ENCODE measurements around the gene MSRB1.
"Not testable (repeated sequence)": the region's sequence is repeated elsewhere in the genome, so short reads cannot be mapped to it uniquely, and the experiment has no call there.

The MSRB1 gene

DNA sequence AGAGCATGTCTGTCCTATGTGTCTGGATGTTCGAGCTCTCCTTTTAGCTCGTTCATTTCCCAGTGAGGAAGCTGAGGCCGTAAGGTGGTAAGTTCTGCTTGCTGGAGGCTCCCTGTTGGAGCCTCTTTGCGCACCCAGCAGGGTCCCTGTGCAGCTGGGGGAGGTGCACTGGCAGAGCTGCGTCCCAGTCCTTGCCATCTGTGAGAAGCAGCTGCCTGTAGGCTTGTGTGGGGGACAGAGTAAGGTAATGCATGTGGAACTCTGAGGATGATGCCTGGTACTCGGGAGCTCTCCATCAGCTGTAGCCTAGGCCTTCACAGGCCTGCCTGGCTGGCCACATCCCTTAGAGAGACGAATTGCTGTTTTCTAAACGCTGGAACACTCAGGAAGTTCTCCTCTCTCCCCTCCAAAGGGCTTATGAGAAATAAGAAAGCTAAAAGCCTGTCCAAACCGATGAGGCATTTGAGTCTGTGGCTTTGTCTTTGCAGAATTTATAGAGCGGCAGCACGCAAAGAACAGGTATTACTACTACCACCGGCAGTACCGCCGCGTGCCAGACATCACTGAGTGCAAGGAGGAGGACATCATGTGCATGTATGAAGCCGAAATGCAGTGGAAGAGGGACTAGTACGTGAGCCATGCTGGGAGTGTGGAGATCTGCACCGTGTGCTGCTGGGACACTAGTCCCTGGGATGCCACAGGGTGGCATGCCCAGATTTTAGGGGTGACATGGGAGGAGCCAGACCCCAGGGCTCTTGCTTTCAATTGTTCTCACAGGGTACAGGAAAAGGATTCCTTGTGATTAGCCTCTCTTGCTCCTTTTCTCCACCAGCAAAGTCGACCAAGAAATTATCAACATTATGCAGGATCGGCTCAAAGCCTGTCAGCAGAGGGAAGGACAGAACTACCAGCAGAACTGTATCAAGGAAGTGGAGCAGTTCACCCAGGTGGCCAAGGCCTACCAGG lies 17.9 kb upstream of the MSRB1 start:
- no peak for DNase-seq

DNA sequence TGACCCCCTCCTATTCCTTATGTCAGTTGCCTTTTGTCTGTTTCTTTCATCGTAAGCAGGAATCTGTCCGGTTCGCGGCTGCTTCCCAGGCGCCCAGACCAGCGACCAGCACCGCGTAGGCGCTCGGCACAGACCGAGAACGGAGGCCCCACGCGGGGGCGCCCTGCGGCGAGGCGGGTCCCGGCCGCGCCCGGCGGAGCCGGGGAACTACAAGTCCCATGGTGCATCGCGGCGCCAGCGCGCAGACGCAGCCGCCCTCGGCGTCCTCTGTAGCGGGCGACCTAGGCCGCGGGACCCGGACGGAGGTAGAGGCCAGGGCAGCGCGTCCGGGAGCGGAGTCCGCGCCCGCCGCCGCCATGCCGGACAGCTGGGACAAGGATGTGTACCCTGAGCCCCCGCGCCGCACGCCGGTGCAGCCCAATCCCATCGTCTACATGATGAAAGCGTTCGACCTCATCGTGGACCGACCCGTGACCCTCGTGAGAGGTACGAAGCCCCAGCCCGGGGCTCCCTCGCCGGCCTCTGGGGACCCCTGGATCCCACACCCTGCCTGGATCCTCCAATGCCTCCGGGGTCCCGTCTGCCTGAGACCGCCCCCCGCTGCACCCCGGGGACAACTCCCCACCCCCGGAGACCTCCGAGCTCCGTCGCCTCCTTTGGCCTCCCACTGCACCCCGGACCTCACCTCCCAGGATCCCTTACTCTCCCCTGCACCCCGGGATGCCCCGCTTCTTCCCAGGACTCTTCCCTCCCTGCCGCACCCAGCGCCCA lies 16.5 kb upstream of the MSRB1 start, which contains the start of gene NDUFB10:
Gene NDUFB10, plus strand, starts transcription at position 270 of the 771 bp plus-strand sequence. Its CDS starts 87 bp downstream, at position 357.
- DNase-seq = peak; percentile 97

DNA sequence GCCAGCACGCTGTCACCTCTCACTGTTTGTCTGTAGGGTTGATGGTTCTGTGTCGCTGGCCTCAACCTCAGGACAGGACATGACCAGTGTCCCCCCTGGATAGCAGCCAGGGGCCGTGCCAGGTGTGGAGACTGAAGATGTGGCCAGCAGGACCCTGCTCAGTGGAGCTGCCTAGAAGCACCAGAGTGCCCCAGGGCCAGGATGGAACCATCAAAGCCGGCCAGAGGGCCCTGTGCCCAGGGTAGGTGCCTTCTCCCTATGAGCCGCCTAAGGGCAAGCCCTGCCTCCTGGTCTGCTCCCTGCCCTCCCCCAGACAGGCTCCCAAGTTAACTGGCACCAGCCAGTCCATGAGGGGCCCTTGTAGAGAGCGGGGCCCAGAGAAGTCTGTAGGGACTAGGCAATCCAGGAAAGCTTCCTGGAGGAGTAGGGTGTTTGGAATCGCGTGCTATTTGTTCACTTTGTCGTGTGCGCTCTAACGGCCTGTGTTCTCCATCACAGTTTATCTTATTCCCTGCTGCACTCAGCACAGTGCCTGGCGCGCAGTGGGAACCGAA lies 15.8 kb upstream of the MSRB1 start:
- no peak for DNase-seq

DNA sequence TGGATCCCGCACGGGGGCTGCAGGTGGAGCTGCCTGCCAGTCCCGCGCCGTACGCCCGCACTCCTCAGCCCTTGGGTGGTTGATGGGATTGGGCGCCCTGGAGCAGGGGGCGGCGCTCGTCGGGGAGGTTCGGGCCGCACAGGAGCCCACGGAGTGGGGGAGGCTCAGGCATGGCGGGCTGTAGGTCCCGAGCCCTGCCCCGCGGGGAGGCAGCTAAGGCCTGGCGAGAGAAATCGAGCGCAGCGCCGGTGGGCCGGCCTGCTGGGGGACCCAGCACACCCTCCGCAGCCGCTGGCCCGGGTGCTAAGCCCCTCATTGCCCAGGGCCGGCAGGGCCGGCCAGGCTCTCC lies 15.1 kb upstream of the MSRB1 start:
- DNase-seq = not testable (repeated sequence)

DNA sequence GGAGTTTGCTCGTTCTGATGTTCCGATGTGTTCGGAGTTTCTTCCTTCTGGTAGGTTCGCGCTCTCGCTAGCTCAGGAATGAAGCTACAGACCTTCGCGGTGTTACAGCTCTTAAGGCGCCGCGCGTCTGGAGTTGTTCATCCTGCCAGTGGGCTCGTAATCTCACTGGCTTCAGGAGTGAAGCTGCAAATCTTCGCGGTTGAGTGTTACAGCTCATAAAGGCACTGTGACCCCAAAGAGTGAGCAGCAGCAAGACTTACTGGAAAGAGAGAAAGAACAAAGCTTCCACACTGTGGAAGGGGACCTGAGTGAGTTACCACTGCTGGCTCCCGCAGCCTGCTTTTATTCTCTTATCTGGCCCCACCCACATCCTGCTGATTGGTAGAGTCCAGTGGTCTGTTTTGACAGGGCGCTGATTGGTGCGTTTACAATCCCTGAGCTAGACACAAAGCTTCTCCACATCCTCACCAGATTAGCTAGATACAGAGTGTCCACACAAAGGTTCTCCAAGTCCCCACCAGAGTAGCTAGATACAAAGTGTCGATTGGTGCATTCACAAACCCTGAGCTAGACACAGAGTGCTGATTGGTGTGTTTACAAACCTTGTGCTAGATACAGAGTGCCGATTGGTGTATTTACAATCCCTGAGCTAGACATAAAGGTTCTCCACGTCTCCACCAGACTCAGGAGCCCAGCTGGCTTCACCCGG lies 14.6 kb upstream of the MSRB1 start:
- DNase-seq = not testable (repeated sequence)

DNA sequence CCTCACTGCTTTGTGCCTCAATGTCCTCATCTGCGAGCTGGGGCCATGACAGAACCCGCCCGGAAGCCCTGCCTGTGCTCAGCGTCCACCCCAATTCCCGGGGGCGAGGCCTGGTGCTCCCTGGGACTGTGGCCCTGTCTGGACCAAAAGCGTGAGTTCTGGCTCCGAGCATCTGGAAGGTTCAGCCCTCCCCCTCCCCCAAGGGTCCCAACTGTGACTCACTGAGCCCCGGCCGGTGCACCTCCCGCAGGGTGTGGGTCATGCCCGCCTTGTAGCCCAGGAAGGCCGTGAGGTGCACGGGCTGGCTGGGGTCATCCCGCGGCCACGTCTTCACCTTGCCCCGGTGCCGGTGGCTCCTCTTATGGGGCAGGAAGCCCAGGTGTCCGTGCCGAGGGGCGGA lies 10.7 kb upstream of the MSRB1 start:
- no peak for DNase-seq

DNA sequence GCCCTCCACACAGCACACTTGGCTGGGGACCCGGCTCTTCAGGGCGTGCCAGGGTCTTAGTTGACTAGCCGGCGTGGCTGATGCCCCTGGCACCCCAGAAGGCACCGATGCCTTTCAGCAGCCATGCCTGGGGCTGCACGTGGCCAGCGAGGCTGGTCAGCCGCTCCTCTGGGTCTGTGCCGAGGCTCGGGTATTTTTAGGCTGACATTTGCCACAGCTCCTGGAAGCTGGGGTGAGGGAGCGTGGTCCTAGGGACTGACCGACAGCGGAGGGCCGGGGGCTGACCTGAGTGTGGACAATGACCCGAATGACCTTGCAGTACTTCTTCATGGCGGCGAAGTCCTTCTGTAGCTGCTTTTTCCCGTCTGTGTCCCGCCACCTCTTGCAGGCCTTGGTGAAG lies 7.6 kb upstream of the MSRB1 start:
- DNase-seq = no peak

DNA sequence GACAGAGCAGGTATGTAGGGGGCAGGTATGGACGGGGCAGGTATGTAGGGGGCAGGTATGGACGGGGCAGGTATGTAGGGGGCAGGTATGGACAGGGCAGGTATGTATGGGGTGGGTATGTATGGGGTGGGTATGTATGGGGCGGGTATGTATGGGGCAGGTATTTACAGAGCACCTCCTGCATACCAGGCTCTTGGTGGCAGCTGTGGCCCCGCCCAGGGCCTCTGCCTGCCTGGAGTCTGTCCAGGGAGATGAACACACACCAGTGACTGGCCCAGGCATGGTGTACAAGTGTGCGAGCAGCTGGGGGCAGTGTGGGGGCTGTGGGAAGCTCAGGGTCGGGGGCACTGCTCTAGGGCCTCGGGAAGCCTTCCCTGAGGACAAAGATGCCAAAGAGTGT lies 7.0 kb upstream of the MSRB1 start:
- DNase-seq = no peak

DNA sequence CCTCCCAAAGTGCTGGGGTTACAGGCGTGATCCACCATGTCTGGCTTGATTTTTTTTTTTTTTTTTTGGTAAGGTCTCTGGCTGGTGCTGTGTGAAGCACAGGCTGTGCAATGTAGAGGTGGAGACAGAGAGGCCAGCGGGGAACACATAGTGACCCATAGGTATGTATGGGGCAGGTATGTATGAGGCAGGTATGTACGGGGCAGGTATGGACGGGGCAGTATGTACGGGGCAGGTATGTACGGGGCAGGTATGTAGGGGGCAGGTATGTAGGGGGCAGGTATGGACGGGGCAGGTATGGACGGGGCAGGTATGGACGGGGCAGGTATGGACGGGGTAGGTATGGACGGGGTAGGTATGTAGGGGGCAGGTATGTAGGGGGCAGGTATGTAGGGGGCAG lies 6.5 kb upstream of the MSRB1 start:
- DNase-seq = no peak

DNA sequence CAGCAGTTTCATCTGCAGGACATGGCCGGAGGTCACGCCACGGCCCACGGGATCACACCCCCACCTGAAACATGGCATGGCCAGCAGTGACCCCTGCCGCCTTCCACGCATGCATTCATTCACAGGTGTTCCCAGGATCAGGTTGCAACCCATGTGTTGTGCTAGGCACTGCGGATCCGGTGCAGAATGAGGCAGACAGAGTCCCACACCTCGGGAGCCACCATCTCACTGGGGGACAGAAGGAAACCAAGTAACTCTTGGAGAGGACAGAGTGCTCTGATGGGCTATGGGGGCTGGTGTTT lies 4.3 kb upstream of the MSRB1 start:
- no peak for DNase-seq

DNA sequence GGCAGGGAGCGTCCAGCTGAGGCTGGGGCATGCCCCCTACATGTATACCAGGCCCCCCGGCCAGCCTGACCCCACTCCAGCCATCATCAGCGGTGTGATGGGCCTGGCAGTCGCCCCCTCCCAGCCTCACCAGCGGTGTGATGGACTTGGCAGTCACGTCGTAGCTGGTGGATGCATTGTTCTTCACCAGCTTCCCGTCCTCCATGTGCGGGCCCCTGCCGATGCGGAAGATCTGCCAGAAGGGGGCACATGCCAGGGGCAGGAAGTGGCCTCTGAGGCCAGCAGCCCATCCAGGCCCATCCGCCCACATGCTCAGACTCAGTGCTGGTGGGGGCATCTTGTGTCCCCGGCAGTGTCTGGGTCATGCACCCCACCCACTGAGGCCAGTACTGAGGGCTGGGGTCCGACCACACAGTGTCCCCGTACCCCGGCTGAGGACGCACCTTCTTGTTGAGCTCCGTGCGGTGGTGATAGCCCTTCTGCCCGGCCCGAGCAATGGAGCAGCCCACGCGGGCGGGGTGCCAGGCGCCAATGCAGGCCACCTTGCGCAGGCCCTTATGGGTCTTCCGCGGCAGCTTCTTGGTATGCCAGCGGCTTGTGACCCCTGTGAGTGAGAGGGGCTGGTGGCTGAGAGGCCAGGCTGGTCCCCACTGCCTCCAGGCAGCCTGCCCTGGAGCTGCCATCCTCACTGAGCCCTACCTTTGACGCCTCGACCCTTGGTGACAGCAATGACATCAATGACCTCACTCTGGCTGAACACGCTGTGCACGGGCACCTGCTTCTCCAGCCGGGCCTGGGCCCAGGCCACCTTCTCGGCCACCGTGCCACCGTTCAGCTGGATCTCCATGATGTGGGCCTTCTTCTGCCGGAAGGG lies 3.7 kb upstream of the MSRB1 start:
- DNase-seq = no peak

DNA sequence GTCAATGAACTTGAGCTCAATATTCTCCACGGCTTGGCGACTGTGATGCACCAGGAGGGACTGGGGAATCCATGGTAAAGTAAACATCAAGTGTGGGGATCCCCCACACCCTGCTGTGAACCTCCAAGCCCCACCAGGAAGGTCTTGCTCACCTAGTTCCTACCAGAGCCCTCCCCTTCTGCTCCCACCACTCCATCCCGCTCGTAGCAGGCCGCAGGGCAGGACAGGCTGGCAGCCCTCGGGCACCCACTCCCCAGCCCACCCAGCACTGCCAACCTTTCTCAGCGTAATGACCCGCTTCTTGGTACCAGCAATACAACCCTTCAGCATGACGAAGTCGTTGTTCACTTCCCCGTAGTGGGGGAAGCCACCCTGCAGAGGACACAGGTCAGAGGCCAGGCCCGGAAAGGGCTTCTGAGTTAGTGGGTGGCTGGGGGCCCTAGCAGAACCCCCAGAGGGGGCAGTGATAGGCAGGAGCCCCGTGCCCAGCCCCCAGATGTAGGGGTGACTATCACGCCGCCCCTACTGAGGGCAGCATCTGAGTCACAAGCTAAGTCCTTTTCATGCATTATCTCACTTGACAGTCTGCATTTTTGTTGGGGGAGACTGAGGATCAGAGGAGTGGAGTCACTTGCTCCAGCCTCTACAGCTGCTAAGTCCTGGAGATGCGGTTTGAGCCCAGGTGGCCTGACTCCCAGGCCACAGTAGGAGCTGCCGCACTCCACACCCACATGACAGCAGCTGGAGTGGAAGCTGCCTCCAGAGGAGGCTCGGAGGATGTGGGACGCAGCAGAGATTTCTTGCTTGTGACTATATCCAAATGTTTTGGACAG lies 2.8 kb upstream of the MSRB1 start:
- DNase-seq = no peak

DNA sequence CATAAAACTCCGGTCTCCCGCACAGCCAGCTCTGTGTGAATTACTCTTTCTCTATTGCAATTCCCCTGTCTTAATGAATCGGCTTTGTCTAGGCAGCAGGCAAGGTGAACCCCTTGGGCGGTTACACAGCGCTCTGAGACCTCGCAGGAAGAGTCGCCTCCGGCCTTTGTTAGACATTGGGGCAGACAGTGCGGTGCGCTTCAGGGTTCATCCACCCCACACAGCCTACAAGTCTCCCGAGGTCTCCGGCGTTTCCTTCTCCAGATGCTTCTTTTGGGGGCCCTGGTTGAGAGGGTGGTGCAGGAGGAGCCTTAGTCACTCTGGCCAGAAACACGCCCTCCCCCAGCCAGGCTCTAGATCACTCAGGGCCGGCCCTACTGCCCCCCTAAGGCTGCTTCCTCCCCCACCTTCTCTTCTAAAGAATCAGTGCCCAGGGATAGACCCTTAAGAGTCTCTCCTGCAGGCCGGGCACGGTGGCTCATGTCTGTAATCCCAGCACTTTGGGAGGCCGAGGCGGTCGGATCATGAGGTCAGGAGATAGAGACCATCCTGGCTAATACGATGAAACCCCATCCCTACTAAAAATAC lies 1.7 kb upstream of the MSRB1 start:
- no peak for DNase-seq

DNA sequence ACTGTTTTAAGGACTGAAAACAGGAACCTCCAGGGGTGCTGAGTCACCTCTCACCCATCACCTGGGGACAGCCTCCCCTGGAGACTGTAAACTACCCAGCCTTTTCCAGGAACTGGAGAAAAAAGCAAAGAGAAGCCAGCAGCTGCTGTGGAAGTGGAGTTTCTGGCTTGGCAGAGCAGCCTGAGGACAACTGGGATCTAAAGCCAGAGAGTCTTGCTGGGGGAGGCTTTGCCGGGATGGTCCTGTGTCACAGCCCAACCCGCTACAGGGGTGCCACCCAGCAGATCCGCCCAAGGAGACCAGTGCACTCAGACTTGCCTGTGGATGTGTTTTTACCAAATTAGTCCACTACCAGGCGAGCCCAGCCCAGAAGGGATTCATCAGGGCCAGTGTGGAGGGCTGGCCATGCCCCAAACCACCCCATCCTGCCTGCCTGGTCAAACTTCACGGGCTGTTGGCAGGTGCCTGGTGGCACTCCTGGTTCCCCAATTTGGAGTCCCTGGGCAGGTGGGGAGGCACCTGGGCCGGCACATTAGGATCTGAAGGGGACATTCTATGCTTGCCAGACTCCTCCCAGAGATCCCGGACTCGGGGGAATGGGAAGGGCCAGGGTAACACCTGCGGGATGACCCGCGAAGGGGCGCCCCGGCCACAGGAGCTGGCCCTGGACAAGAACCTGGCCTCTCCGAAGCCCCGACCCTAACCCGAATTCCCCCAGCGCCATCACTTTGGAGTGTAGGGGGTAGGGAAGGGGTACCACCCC lies 771 bp downstream of the MSRB1 start:
- no peak for DNase-seq

DNA sequence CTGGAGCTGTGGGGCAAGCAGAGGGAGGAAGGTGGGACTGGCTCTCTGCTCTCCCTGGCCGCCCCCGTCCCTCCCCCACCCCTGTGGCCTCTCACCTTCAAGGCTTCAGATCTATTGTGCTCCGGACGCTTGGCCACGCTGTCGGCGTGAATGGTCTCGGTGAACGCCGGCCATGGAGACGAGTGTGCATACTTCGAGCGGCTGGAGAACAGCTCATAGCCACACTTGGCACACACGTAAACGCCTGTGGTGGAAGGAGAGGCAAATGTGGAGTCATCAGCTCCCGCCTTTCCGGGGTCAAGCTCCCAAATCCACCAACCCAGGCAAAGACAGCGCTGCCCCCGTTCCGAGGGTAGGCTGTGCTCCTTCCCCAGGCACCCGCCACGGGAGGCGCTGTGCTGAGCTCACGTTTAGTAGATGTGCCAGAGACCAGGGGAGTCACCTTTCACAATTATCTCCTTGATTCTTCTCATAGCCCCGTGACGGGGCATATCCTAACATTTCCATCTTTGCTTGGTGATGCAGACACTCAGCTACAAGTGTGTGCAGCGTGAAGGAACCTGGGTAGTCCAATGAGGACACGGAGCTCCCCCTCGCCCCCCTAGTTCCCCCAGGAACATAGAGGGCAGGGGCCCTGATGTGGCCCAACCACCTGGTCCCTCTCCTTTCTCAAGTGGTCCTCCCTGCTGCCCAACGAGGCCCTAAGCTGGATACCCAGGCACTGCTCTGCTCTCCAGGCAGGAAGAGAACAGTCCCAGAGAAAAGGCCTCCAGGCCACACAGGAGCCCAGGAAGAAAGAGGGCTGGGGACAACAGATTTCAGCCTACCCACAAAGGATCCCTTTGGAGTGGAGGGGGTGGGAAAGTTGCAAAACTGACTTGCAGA lies 1.6 kb downstream of the MSRB1 start:
- no peak for DNase-seq

DNA sequence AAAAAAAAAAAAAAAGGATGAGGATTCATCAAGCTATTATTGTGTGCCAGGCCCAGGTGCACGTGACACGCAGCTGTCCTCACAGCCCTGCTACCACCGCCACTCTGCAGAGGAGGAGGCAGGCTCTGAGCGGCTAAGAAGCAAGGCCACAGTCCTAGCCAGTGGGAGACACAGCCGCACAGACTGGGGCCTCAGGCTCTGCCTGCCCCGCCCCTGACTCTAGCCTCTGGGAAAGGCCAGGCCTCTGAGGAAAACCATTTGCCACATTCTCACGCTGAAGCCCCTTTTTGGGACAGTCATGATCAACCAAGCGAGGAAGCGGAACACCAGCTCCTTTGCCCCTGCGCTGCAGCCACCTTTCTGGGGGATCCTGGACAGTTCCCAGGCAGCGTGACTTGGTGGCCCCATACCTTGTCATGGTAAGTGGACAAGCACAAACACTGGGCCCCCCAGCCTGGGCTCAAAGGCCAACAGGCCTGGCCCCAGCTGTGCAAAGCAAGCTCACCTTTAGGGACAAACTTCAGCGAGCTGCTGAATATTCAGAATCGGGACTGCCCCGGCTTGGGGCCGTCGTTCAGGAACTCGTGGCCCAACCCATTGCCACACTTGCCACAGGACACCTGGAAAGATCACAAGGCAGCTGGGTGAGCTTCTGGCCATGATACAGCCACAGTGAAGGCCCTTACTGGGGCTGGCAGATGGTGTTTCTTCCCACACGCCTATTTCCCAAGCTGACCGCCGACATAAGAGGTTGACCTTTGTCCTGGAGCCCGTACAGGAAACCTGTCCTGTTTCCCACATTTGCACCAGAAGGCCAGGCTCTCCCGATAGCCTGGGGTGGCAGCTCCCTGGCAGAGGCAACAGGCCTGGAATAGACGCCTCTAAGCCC lies 2.5 kb downstream of the MSRB1 start:
- no peak for DNase-seq

DNA sequence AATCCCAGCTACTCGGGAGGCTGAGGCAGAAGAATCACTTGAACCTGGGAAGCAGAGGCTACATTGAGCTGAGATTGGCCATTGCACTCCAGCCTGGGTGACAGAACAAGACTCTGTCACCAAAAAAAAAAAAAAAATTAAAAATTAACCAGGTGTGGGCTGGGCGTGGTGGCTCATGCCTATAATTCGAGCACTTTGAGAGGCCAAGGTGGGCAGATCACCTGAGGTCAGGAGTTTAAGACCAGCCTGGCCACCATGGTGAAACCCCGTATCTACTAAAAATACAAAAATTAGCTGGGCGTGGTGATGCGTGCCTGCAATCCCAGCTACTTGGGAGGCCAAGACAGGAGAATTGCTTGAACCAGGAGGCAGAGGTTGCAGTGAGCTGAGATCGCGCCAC lies 3.2 kb downstream of the MSRB1 start:
- not testable (repeated sequence) for DNase-seq

DNA sequence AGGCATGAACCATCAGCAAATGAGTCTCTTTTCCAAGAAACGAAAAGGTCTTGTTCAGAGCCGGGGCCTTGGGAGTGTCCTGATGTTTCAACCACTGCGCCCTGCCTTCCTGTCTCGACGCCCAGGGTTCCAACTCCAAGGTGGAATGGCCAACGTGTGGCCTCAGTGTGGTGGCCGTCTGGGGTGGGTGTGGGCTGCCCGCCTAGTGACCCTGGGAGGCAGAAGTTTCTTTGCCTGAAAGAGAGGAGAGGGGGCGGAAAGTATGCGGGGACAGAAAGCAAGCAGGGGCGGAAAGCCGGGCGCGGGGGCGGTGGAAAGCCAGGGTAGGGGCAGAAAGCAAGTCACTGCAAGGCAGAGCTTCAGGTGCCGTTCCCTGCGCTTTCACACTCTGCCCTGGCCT lies 4.1 kb downstream of the MSRB1 start:
- DNase-seq = no peak
